Natural killer cell treated with Interleukin-12 subunit alpha and Interleukin-12 subunit beta and Interleukin-15 and Interleukin-18, amount 100 ng/mL, for 72 hours (primary cell): ENCODE data around the gene KLRC2. TPM values are rescaled to one million over a fixed set of nuclear protein-coding genes. Genes with fewer than 3 reads are reported as not detected.
"Not testable (repeated sequence)": the region's sequence is repeated elsewhere in the genome, so short reads cannot be mapped to it uniquely, and the experiment has no call there.

Experiments
- ATAC-seq, 2 donors: fragments of 150-1000 bp; cut with Tn5 transposase in 1 of 2; sonication (Bioruptor Pico), chemical (Tn5 transposase) in 1 of 2; 2 replicates each; pipeline ENCODE4 v1.10.0; 2021
- DNase-seq: peaks from one replicate; pipeline ENCODE4 v3.0.0; 2022; ENCODE audit warnings: low spot score
- H3K27ac Mint-ChIP-seq, 2 donors: 1 replicate in 1 of 2; 2 replicates in 1 of 2; pipeline ENCODE4 v1.8.0; 2022; ENCODE audit warnings: mixed read lengths in 2 of 2, mild to moderate bottlenecking in 1 of 2, moderate library complexity in 1 of 2
- H3K27me3 Mint-ChIP-seq, 2 donors: 1 replicate in 1 of 2; 2 replicates in 1 of 2; pipeline ENCODE4 v1.8.0; 2022; ENCODE audit warnings: mixed read lengths in 2 of 2
- H3K36me3 Mint-ChIP-seq: one replicate; pipeline ENCODE4 v1.8.0; 2022; ENCODE audit warnings: mixed read lengths
- H3K4me1 Mint-ChIP-seq, 2 donors: 1 replicate in 1 of 2; 2 replicates in 1 of 2; pipeline ENCODE4 v1.8.0; 2022; ENCODE audit warnings: low read depth in 2 of 2, mixed read lengths in 2 of 2, mild to moderate bottlenecking in 1 of 2
- H3K4me3 Mint-ChIP-seq: one replicate; pipeline ENCODE4 v1.8.0; 2022; ENCODE audit warnings: mixed read lengths
- H3K9me3 Mint-ChIP-seq: 2 replicates; pipeline ENCODE4 v1.8.0; 2022; ENCODE audit warnings: mixed read lengths
- total RNA-seq, 2 donors: library from RNA; stranded (reverse); gene quantifications; one replicate each; pipeline ENCODE4 v1.2.3, GENCODE V29; 2022

Gene KLRC2
- total RNA-seq, 2 donors from 2014 or later = 1.4 to 23.4 TPM

DNA sequence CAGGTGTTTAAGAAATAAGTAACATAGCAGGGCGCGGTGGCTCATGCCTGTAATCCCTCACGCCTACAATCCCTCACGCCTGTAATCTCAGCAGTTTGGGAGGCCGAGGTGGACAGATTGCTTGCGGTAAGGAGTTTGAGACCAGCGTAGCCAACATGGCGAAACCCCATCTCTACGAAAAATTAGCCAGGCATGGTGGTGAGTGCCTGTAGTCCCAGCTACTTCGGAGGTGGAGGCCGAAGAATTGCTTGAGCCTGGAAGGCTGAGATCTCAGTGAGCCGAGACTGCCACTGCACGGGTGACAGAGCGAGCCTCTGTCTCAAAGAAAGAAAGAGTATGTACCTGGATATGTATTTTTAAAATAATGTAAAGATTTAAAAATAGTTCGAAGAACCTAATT lies 39.6 kb downstream of the KLRC2 start:
- H3K27me3 Mint-ChIP-seq, DNase-seq, H3K9me3 Mint-ChIP-seq, ATAC-seq: not testable (repeated sequence)
- Mint-ChIP-seq H3K4me3 (peak overlapping the region; percentile 86), H3K36me3 (peaks cover 21% of the 10 kb centered on the region), H3K4me1 (peaks cover 54 to 74% of the 10 kb centered on the region in 2 donors), H3K27ac (peak overlapping the region; percentile 89 to 94)

GRCh38 chr12:10395390-10395998 lies 40.3 kb downstream of the KLRC2 start:
- Mint-ChIP-seq H3K4me1 (peaks cover 50 to 70% of the 10 kb centered on the region in 2 donors), H3K27ac (peak overlapping the region; percentile 89 to 94), H3K4me3 (peak overlapping the region; percentile 86), H3K27me3 (no peaks in the 10 kb centered on the region), H3K9me3 (peaks cover 3% of the 10 kb centered on the region), H3K36me3 (peaks cover 17% of the 10 kb centered on the region)
- ATAC-seq = peak; percentile 67 to 74
- DNase-seq = peak; percentile 71

DNA sequence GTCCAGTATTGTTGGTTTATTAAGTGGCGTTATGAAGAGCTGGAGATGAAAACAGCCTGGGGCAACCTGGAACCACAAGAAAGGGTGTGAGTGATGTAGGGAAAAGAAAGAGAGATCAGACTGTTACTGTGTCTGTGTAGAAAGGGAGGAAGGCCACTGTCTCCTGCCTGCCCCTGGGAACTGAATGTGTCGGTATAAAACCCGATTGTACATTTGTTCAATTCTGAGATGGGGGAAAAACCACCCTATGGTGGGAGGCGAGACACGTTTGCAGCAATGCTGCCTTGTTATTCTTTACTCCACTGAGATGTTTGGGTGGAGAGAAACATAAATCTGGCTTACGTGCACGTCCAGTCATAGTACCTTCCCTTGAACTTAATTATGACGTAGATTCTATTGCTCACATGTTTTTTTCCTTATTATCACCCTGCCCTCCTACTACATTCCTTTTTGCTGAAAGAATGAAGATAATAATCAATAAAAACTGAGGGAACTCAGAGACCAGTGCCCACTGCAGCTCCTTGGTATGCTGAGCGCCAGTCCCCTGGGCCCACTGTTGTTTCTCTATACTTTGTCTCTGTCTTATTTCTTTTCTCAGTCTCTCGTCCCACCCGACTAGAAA lies 41.2 kb downstream of the KLRC2 start:
- peaks cover 51 to 71% of the 10 kb centered on the region in 2 donors for H3K4me1 Mint-ChIP-seq
- H3K9me3 Mint-ChIP-seq, DNase-seq, H3K27me3 Mint-ChIP-seq: not testable (repeated sequence)
- H3K36me3 Mint-ChIP-seq = peaks cover 16% of the 10 kb centered on the region
- peak overlapping the region; percentile 86 for H3K4me3 Mint-ChIP-seq
- peak overlapping the region; percentile 89 to 94 for H3K27ac Mint-ChIP-seq
- ATAC-seq = peak in 1 of 2 donors; percentile 54

DNA sequence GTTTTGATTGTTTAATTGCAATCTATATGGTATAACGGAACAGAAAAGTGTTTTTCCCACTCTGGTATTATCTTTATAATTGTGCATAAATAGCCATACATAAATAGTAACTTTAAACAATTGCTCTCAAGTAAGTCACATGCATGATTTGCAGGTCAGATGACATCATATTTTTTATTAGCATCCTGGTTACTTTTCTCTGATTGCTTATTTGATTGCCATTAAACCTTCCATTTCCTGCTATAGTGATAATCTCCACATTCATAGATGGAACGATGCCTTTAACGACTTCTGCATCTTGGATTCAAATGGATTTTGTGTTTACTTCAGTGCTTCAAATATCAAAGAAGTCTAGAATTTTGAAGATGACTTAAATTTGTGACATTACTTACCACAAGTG lies 42.5 kb downstream of the KLRC2 start:
- Mint-ChIP-seq H3K4me3 (peak overlapping the region; percentile 86), H3K9me3 (no peaks in the 10 kb centered on the region), H3K27me3 (no peaks in the 10 kb centered on the region), H3K36me3 (peaks cover 22% of the 10 kb centered on the region), H3K27ac (peak overlapping the region; percentile 89 to 94), H3K4me1 (peaks cover 47 to 70% of the 10 kb centered on the region in 2 donors)
- no peak for ATAC-seq
- no peak for DNase-seq

- Mint-ChIP-seq H3K27ac (peak overlapping the region; percentile 93 to 94), H3K4me1 (peaks cover 42 to 63% of the 10 kb centered on the region in 2 donors), H3K9me3 (no peaks in the 10 kb centered on the region), H3K4me3 (peak overlapping the region; percentile 86), H3K36me3 (peaks cover 18% of the 10 kb centered on the region), H3K27me3 (no peaks in the 10 kb centered on the region)
- DNase-seq = peak; percentile 88
- ATAC-seq = peak; percentile 84 to 88
Observed at GRCh38 chr12:10392394-10392930, 43.3 kb downstream of the KLRC2 start.

DNA sequence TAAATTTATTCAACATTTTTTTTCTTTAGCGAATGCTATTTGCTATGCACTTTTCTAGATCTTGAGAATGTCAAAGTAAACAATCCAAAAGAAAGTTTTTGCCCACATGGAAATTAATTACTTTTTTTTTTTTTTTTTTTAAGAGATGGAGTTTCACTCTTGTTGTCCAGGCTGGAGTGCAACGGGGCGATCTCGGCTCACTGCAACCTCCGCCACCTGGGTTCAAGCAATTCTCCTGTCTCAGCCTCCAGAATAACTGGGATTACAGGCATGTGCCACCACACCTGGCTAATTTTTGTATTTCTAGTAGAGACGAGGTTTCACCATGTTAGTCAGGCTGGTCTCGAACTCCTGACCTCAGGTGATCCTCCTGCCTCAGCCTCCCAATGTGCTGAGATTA lies 44.8 kb downstream of the KLRC2 start:
- peaks cover 27% of the 10 kb centered on the region for H3K36me3 Mint-ChIP-seq
- ATAC-seq, H3K9me3 Mint-ChIP-seq, H3K27me3 Mint-ChIP-seq, DNase-seq: not testable (repeated sequence)
- peaks cover 40 to 69% of the 10 kb centered on the region in 2 donors for H3K4me1 Mint-ChIP-seq
- peak overlapping the region; percentile 93 to 94 for H3K27ac Mint-ChIP-seq
- H3K4me3 Mint-ChIP-seq = peak overlapping the region; percentile 36

- Mint-ChIP-seq H3K4me3 (peak within 1 kb of the TSS; percentile 89), H3K27me3 (no peaks in the 10 kb centered on the region), H3K4me1 (peaks cover 38 to 66% of the 10 kb centered on the region in 2 donors), H3K27ac (peak within 1 kb of the TSS; percentile 97 to 98), H3K36me3 (peaks cover 38% of the 10 kb centered on the region), H3K9me3 (no peaks in the 10 kb centered on the region)
- no peak for DNase-seq
- no peak for ATAC-seq
Observed at GRCh38 chr12:10389904-10390303, 45.9 kb downstream of the KLRC2 start, which contains the start of gene KLRK1. KLRK1 (minus strand) TSS chr12:10390041; CDS start chr12:10388810, 1,231 bp downstream.

DNA sequence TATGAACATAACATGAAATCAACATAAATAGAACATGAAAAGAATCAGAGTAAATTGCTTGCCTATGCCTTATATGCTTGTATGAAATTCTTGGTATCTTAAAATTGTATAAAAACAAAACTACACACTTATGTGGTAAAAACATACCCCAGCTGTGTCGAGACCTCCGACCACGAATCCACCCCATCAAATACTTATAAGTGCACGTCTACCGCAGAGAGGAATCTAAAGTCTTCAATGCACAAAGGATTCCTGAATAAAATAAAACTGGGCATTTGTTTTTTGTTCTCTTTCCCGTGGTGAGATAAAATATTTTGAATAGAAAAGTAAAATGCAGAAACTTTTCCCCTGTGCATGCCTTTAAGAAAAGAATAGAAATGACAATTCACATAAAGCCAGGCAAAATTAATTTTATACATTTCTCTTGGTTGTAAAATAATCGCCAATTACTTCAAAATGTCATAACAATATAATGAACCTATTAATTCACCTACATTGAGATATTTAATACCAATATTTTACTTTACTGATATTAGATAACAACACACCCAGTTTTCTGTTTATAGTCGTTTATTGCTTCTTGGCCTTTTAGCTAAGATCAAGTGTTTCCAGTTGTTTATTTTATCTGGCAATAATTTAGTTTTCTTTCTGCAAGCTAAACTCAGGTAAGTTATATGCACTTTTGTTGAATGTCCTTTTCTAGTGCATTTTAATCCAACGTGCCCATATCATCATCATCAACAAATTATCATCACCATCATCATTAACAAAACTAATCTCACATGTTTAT lies 47.0 kb downstream of the KLRC2 start:
- Mint-ChIP-seq H3K36me3 (peaks cover 48% of the 10 kb centered on the region), H3K27ac (peak overlapping the region; percentile 97 to 98), H3K9me3 (no peaks in the 10 kb centered on the region), H3K27me3 (no peaks in the 10 kb centered on the region), H3K4me1 (peaks cover 38 to 66% of the 10 kb centered on the region in 2 donors), H3K4me3 (peak overlapping the region; percentile 89)
- DNase-seq (no peak), ATAC-seq (no peak)

DNA sequence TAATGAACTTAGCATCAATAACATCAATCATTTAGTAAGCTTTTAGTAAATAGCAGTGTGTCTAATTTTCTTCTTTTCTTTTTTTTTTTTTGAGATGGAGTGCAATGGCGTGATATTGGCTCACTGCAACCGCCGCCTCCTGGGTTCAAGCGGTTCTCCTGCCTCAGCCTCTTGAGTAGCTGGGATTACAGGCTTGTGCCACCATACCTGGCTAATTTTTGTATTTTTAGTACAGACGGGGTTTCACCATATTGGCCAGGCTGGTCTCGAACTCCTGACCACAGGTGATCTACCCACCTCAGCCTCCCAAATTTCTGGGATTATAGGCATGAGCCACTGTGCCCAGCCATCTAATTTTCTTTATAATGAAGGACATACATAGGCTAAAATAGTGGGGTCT lies 48.3 kb downstream of the KLRC2 start:
- Mint-ChIP-seq H3K4me3 (peak overlapping the region; percentile 92), H3K4me1 (peaks cover 41 to 66% of the 10 kb centered on the region in 2 donors), H3K36me3 (peaks cover 58% of the 10 kb centered on the region), H3K27ac (peak overlapping the region; percentile 97 to 98)
- ATAC-seq, DNase-seq, H3K9me3 Mint-ChIP-seq, H3K27me3 Mint-ChIP-seq: not testable (repeated sequence)

DNA sequence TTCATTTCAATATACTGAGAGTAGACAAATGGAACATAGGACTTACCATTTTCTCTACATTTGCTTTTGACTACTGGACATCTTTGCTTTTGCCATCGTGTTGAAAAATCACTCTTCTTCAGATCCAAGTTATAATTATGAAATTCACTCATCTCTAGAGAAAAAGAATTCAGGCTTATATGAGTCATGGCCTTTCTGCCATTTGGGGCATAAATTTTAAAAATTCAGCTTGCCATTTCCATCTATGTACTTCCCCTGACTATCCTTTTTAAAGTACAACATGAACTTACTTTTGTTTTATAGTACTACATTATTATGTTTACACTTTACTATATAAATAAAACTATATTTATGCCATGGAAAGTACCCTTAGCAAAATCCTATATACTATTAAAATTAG lies 49.0 kb downstream of the KLRC2 start:
- H3K4me3 Mint-ChIP-seq = peak overlapping the region; percentile 92
- H3K27ac Mint-ChIP-seq = peak overlapping the region; percentile 97 to 98
- ATAC-seq = peak in 1 of 2 donors; percentile 48

DNA sequence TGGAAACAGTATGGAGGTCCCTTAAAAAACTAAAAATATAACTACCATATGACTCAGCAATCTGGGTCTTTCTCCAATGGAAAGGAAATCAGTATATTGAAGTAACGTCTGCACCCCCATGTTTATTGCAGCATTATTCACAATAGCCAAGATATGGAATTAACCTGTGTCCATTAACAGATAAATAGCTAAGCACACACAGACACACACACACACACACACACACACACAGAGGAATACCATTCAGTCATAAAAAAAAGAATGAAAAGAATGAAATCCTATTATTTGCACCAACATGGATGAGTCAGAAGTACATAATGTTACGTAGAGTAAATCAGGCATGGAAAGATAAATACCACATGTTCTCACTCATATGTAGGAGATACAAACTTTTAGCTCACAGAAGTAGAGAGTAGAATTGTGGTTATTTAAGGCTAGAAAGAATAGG lies 50.6 kb downstream of the KLRC2 start:
- no peak for DNase-seq
- H3K27me3 Mint-ChIP-seq = no peaks in the 10 kb centered on the region
- peak; percentile 63 to 74 for ATAC-seq
- H3K4me1 Mint-ChIP-seq = peaks cover 55 to 74% of the 10 kb centered on the region in 2 donors
- H3K36me3 Mint-ChIP-seq = peaks cover 77% of the 10 kb centered on the region
- H3K27ac Mint-ChIP-seq = peak overlapping the region; percentile 97 to 98
- no peaks in the 10 kb centered on the region for H3K9me3 Mint-ChIP-seq
- peak overlapping the region; percentile 92 for H3K4me3 Mint-ChIP-seq

More for the DNA sequence above, 49.0 kb downstream of the KLRC2 start:
- Mint-ChIP-seq H3K9me3 (no peaks in the 10 kb centered on the region), H3K4me1 (peaks cover 44 to 66% of the 10 kb centered on the region in 2 donors), H3K36me3 (peaks cover 63% of the 10 kb centered on the region), H3K27me3 (no peaks in the 10 kb centered on the region)
- DNase-seq = no peak

DNA sequence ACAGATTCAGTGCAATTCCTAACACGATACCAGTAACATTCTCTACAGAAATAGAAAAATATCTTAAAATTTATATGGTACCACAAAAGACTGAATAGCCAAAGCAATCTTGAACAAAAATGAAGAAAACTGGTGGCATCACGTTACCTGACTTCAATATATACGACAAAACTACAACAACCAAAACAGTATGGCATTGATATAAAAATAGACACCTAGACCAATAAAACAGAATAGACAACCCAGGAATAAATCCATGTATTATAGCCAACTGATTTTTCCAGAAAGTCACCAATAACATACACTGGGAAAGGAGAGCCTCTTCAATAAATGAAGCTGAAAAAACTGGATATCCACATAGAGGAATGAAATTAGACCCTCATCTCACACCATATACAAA lies 51.6 kb downstream of the KLRC2 start:
- no peak for DNase-seq
- peak overlapping the region; percentile 92 for H3K4me3 Mint-ChIP-seq
- H3K27ac Mint-ChIP-seq = peak overlapping the region; percentile 97 to 98
- peaks cover 69% of the 10 kb centered on the region for H3K36me3 Mint-ChIP-seq
- no peaks in the 10 kb centered on the region for H3K27me3 Mint-ChIP-seq
- H3K4me1 Mint-ChIP-seq = peaks cover 53 to 68% of the 10 kb centered on the region in 2 donors
- ATAC-seq = no peak
- no peaks in the 10 kb centered on the region for H3K9me3 Mint-ChIP-seq

- peaks cover 73% of the 10 kb centered on the region for H3K36me3 Mint-ChIP-seq
- H3K9me3 Mint-ChIP-seq = no peaks in the 10 kb centered on the region
- no peaks in the 10 kb centered on the region for H3K27me3 Mint-ChIP-seq
- ATAC-seq = peak; percentile 57 to 73
- peaks cover 53 to 78% of the 10 kb centered on the region in 2 donors for H3K4me1 Mint-ChIP-seq
- no peak for DNase-seq
- peak overlapping the region; percentile 92 for H3K4me3 Mint-ChIP-seq
- H3K27ac Mint-ChIP-seq = peak overlapping the region; percentile 97 to 98
Observed at GRCh38 chr12:10381928-10382628, 53.7 kb downstream of the KLRC2 start.
